ENCODE data around the gene NFATC3. TPM values are rescaled to one million over a fixed set of nuclear protein-coding genes. Genes with fewer than 3 reads are reported as not detected.

The NFATC3 gene
- total RNA-seq, 2 donors from 2014 or later, result 27.4 to 30.1 TPM

GRCh38 chr16:68253721-68254120 is 168.6 kb downstream of the NFATC3 start:
- Mint-ChIP-seq H3K9me3 (no peaks in the 10 kb centered on the region), H3K27me3 (ENCODE audit: insufficient read depth) (no peaks in the 10 kb centered on the region), H3K36me3 (ENCODE audit: low read depth) (peaks cover 23% of the 10 kb centered on the region), H3K4me3 (no peak overlapping the region), H3K4me1 (no peaks in the 10 kb centered on the region), H3K27ac (no peak overlapping the region)
- Histone ChIP-seq H3K27me3 (ENCODE audit: control insufficient read depth, insufficient read depth, low read length, poor library complexity, severe bottlenecking) (no peaks in the 10 kb centered on the region), H3K4me1 (ENCODE audit: control insufficient read depth, insufficient read depth, low read length) (no peaks in the 10 kb centered on the region), H3K9me3 (ENCODE audit: control insufficient read depth, low read length) (no peaks in the 10 kb centered on the region), H3K4me3 (ENCODE audit: low read length) (no peak overlapping the region), H3K9ac (ENCODE audit: extremely low read depth, low read length, poor library complexity, severe bottlenecking) (no peak overlapping the region), H3K27ac (ENCODE audit: low read depth, low read length) (no peak overlapping the region), H3K36me3 (ENCODE audit: control insufficient read depth, insufficient read depth, low read length) (no peaks in the 10 kb centered on the region)
- WGBS, 2 experiments (ENCODE audit: insufficient coverage in 1 of 2, insufficient read length in 1 of 2), result 92% methylated on average over 4 of the region's 4 CpGs; no CpG with 5 or more reads in 1 of the 2 experiments
- peak; percentile 14 for TF ChIP-seq CTCF (conservative IDR thresholded peaks at IDR 0.05)
- no peak for DNase-seq

GRCh38 chr16:68255712-68256111 is 170.5 kb downstream of the NFATC3 start:
- Histone ChIP-seq H3K36me3 (ENCODE audit: control insufficient read depth, insufficient read depth, low read length) (no peaks in the 10 kb centered on the region), H3K9ac (ENCODE audit: extremely low read depth, low read length, poor library complexity, severe bottlenecking) (no peak overlapping the region), H3K4me3 (ENCODE audit: low read length) (no peak overlapping the region), H3K9me3 (ENCODE audit: control insufficient read depth, low read length) (no peaks in the 10 kb centered on the region), H3K27me3 (ENCODE audit: control insufficient read depth, insufficient read depth, low read length, poor library complexity, severe bottlenecking) (no peaks in the 10 kb centered on the region), H3K27ac (ENCODE audit: low read depth, low read length) (no peak overlapping the region), H3K4me1 (ENCODE audit: control insufficient read depth, insufficient read depth, low read length) (no peaks in the 10 kb centered on the region)
- no peak for DNase-seq
- TF ChIP-seq CTCF (conservative IDR thresholded peaks at IDR 0.05), result no peak
- H3K27ac Mint-ChIP-seq, result no peak overlapping the region
- H3K4me1 Mint-ChIP-seq, result no peaks in the 10 kb centered on the region
- no peaks in the 10 kb centered on the region for H3K27me3 Mint-ChIP-seq (ENCODE audit: insufficient read depth)
- no peak overlapping the region for H3K4me3 Mint-ChIP-seq
- no peaks in the 10 kb centered on the region for H3K9me3 Mint-ChIP-seq
- H3K36me3 Mint-ChIP-seq (ENCODE audit: low read depth), result peaks cover 13% of the 10 kb centered on the region
- 93 to 98% methylated on average over 10 to 18 of the region's 18 CpGs for WGBS, 2 experiments (ENCODE audit: insufficient coverage in 1 of 2, insufficient read length in 1 of 2)

GRCh38 chr16:68257251-68257905 is 172.2 kb downstream of the NFATC3 start:
- Mint-ChIP-seq H3K9me3 (no peaks in the 10 kb centered on the region), H3K4me3 (no peak overlapping the region), H3K27me3 (ENCODE audit: insufficient read depth) (no peaks in the 10 kb centered on the region), H3K27ac (no peak overlapping the region), H3K4me1 (no peaks in the 10 kb centered on the region), H3K36me3 (ENCODE audit: low read depth) (peaks cover 6% of the 10 kb centered on the region)
- Histone ChIP-seq H3K9me3 (ENCODE audit: control insufficient read depth, low read length) (no peaks in the 10 kb centered on the region), H3K36me3 (ENCODE audit: control insufficient read depth, insufficient read depth, low read length) (no peaks in the 10 kb centered on the region), H3K4me1 (ENCODE audit: control insufficient read depth, insufficient read depth, low read length) (no peaks in the 10 kb centered on the region), H3K4me3 (ENCODE audit: low read length) (no peak overlapping the region), H3K27me3 (ENCODE audit: control insufficient read depth, insufficient read depth, low read length, poor library complexity, severe bottlenecking) (no peaks in the 10 kb centered on the region), H3K27ac (ENCODE audit: low read depth, low read length) (peak overlapping the region; percentile 18), H3K9ac (ENCODE audit: extremely low read depth, low read length, poor library complexity, severe bottlenecking) (no peak overlapping the region)
- WGBS, 2 experiments (ENCODE audit: insufficient coverage in 1 of 2, insufficient read length in 1 of 2), result 87 to 93% methylated on average over 6 of the region's 6 CpGs
- no peak for DNase-seq
- no peak for TF ChIP-seq CTCF (conservative IDR thresholded peaks at IDR 0.05)
